B cell (primary cell): ENCODE data around the gene HES4.

Experiments
- CTCF ChIP-seq: fragments of 200-600 bp; IDR thresholded peaks from one replicate; pipeline ENCODE4 v1.8.0; 2022; ENCODE audit warnings: antibody characterized with exemption, mild to moderate bottlenecking
- EZH2 ChIP-seq: IDR thresholded peaks from 2 replicates; pipeline ENCODE4 v1.6.1; 2012; ENCODE audit warnings: borderline replicate concordance, low read depth, mild to moderate bottlenecking, moderate library complexity, low read length; ENCODE audit not compliant: insufficient read depth, poor library complexity, severe bottlenecking

- TF ChIP-seq CTCF: no peak
- no peak for TF ChIP-seq EZH2
These were observed 45.2 kb upstream of the HES4 start for GRCh38 chr1:1045129-1045528.
